Smooth muscle cell (in vitro differentiated cells): ENCODE measurements around the gene RANGRF. TPM values are rescaled to one million over a fixed set of nuclear protein-coding genes. Genes with fewer than 3 reads are reported as not detected.

Source experiments
- DNase-seq: peaks from one replicate; lab custom pipeline; 2025; ENCODE audit not compliant: unreplicated experiment; lab: John Stamatoyannopoulos, UW
- H2AFZ ChIP-seq: fragments of 200-600 bp; sonication (generic); 2 replicates; pipeline ENCODE4 v1.6.0; 2016; ENCODE audit warnings: antibody characterized with exemption, low read depth, mild to moderate bottlenecking
- H3F3A ChIP-seq: fragments of 200-600 bp; sonication (generic); 2 replicates; pipeline ENCODE4 v1.6.0; 2017; ENCODE audit warnings: antibody characterized with exemption, low read depth
- H3K27ac ChIP-seq: fragments of 200-600 bp; sonication (generic); 2 replicates; pipeline ENCODE4 v1.5.1; 2016; ENCODE audit warnings: low read depth, mild to moderate bottlenecking
- H3K27me3 ChIP-seq: fragments of 200-600 bp; sonication (generic); 2 replicates; pipeline ENCODE4 v1.6.1; 2016; ENCODE audit warnings: low read depth, mild to moderate bottlenecking
- H3K36me3 ChIP-seq: fragments of 200-600 bp; sonication (generic); 2 replicates; pipeline ENCODE4 v1.5.1; 2016; ENCODE audit warnings: low read depth
- H3K4me1 ChIP-seq: fragments of 200-600 bp; sonication (generic); 2 replicates; pipeline ENCODE4 v1.5.1; 2016; ENCODE audit warnings: low read depth
- H3K4me2 ChIP-seq: fragments of 200-600 bp; sonication (generic); 2 replicates; pipeline ENCODE4 v1.6.0; 2016; ENCODE audit warnings: mild to moderate bottlenecking
- H3K4me3 ChIP-seq: fragments of 200-600 bp; sonication (generic); 2 replicates; pipeline ENCODE4 v1.5.1; 2016; ENCODE audit warnings: mild to moderate bottlenecking
- H3K79me2 ChIP-seq: fragments of 200-600 bp; sonication (generic); 2 replicates; pipeline ENCODE4 v1.6.0; 2016; ENCODE audit warnings: low read depth, mild to moderate bottlenecking
- H3K9ac ChIP-seq: fragments of 200-600 bp; sonication (generic); 2 replicates; pipeline ENCODE4 v1.6.0; 2016; ENCODE audit warnings: low read depth
- H3K9me3 ChIP-seq: fragments of 200-600 bp; sonication (generic); replicated peaks from 2 replicates; pipeline ENCODE4 v1.5.1; 2016; ENCODE audit warnings: low read depth
- H4K20me1 ChIP-seq: fragments of 200-600 bp; sonication (generic); 2 replicates; pipeline ENCODE4 v1.6.0; 2016; ENCODE audit warnings: low read depth
- WGBS: methylation state at CpG from one replicate; pipeline ENCODE4 v1.1.7; 2016; ENCODE audit warnings: low lambda C conversion rate; 5-methylcytosine and 5-hydroxymethylcytosine counted together
- polyA plus RNA-seq: library from polyadenylated mRNA; unstranded; fragments of >200 nt; fragmentation: Nextera tagmentation; extraction: Ambion mirVana; gene quantifications from 2 replicates; pipeline ENCODE4 v1.2.1, GENCODE V29; 2016
- total RNA-seq: library from RNA; depleted of rRNA; stranded (reverse); fragments of >200 nt; gene quantifications from 2 replicates; pipeline ENCODE4 v1.2.3, GENCODE V29; 2014
- TF ChIP-seq, protein P1 (sequence below): fragments of 200-600 bp; sonication (generic); IDR thresholded peaks from 2 replicates; pipeline ENCODE4 v1.5.1; 2017; ENCODE audit warnings: borderline replicate concordance, mild to moderate bottlenecking, antibody characterized with exemption; ENCODE audit not compliant: insufficient read depth, poor library complexity, severe bottlenecking

Gene RANGRF
- total and polyA plus RNA-seq, 2 experiments from 2014 or later, result 13.4 to 44.9 TPM

DNA sequence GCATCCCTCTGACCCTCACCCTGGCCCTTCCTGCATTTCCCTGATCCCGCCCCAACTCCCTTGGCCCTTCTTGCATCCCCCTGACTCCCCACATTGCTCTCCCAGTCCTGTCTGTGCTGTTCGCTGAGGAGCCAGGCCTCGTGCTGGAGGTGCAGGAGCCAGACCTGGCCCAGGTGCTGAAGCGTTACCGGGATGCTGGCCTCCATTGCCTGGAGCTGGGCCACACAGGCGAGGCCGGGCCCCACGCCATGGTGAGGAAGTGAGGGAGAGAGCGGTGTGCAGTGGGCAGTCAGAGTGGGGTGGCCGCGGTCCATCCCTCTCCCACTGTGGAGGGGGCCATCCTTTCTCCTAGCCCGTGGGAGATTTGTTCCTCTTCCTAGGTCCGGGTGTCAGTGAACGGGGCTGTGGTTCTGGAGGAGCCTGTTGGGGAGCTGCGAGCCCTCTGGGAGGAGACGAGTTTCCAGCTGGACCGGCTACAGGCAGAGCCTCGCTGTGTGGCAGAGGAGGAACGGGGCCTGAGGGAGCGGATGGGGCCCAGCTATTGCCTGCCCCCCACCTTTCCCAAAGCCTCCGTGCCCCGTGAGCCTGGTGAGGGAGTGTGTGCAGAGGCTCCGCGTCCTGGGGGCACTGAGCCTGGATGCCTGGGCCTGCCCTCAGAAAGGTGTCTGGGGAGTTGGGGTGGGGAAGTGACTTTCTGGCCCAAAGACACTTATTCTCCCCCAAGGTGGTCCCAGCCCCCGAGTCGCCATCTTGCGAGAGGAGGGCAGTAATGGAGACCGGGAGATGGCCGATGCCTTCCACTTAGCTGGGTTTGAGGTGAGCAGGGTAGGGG lies 21.6 kb upstream of the RANGRF start:
- H3K9me3 ChIP-seq, result no peaks in the 10 kb centered on the region
- H3F3A ChIP-seq, result no peaks in the 10 kb centered on the region
- 97% methylated on average over 28 of the region's 29 CpGs for WGBS
- no peaks in the 10 kb centered on the region for H3K4me1 ChIP-seq
- H3K27ac ChIP-seq, result no peak overlapping the region
- H3K79me2 ChIP-seq, result no peaks in the 10 kb centered on the region
- TF ChIP-seq, protein P1, sequence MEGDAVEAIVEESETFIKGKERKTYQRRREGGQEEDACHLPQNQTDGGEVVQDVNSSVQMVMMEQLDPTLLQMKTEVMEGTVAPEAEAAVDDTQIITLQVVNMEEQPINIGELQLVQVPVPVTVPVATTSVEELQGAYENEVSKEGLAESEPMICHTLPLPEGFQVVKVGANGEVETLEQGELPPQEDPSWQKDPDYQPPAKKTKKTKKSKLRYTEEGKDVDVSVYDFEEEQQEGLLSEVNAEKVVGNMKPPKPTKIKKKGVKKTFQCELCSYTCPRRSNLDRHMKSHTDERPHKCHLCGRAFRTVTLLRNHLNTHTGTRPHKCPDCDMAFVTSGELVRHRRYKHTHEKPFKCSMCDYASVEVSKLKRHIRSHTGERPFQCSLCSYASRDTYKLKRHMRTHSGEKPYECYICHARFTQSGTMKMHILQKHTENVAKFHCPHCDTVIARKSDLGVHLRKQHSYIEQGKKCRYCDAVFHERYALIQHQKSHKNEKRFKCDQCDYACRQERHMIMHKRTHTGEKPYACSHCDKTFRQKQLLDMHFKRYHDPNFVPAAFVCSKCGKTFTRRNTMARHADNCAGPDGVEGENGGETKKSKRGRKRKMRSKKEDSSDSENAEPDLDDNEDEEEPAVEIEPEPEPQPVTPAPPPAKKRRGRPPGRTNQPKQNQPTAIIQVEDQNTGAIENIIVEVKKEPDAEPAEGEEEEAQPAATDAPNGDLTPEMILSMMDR, result no peak
- no peaks in the 10 kb centered on the region for H4K20me1 ChIP-seq
- no peaks in the 10 kb centered on the region for H3K36me3 ChIP-seq
- no peak overlapping the region for H3K4me3 ChIP-seq
- H3K9ac ChIP-seq, result no peak overlapping the region
- H3K4me2 ChIP-seq, result no peak overlapping the region
- H3K27me3 ChIP-seq, result no peaks in the 10 kb centered on the region
- DNase-seq, result no peak
- H2AFZ ChIP-seq, result no peak overlapping the region

DNA sequence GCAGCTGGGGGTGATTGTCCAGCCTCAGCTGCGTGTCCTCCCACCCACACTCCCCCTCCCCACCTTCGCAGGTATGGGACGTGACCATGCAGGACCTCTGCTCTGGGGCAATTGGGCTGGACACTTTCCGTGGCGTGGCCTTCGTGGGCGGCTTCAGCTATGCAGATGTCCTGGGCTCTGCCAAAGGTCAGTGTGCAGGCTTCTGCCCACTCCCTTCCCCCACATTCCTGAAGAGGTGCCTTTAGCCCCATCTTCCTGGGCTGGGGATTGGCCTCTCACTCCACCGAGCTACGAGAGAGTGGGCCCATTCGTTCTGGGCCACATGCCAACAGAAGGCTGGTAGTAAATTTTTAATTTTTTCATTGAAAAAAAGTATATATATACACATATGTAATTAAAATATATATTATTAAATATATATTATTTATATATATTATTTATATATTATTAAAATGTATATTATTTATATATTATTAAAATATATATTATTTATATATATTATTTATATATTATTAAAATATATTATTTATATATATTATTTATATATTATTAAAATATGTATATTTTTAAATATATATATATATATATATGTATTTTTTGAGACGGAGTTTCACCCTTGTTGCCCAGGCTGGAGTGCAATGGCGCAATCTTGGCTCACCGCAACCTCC lies 20.9 kb upstream of the RANGRF start:
- no peak overlapping the region for H2AFZ ChIP-seq
- H3K27ac ChIP-seq, result no peak overlapping the region
- no peak overlapping the region for H3K4me3 ChIP-seq
- 95% methylated on average over 13 of the region's 13 CpGs for WGBS
- no peaks in the 10 kb centered on the region for H4K20me1 ChIP-seq
- H3K79me2 ChIP-seq, result no peaks in the 10 kb centered on the region
- no peak for DNase-seq
- no peaks in the 10 kb centered on the region for H3K4me1 ChIP-seq
- no peaks in the 10 kb centered on the region for H3K36me3 ChIP-seq
- H3K4me2 ChIP-seq, result no peak overlapping the region
- H3K9ac ChIP-seq, result no peak overlapping the region
- H3K9me3 ChIP-seq, result no peaks in the 10 kb centered on the region
- no peaks in the 10 kb centered on the region for H3K27me3 ChIP-seq
- no peaks in the 10 kb centered on the region for H3F3A ChIP-seq
- TF ChIP-seq, protein P1, result no peak

GRCh38 chr17:8268550-8269298 lies 19.7 kb upstream of the RANGRF start:
- Histone ChIP-seq H3K4me1 (no peaks in the 10 kb centered on the region), H3K79me2 (no peaks in the 10 kb centered on the region), H3K4me3 (no peak overlapping the region), H3K36me3 (no peaks in the 10 kb centered on the region), H3K4me2 (no peak overlapping the region), H3K27me3 (no peaks in the 10 kb centered on the region), H3K27ac (no peak overlapping the region), H3K9me3 (no peaks in the 10 kb centered on the region), H2AFZ (no peak overlapping the region), H3K9ac (no peak overlapping the region), H4K20me1 (no peaks in the 10 kb centered on the region), H3F3A (no peaks in the 10 kb centered on the region)
- WGBS, result 97% methylated on average over 20 of the region's 29 CpGs
- TF ChIP-seq, protein P1, result no peak
- no peak for DNase-seq
